SU-DHL-6 (cell line): Measurements from ENCODE around the gene CNTF.

ENCODE experiments used
- H2AFZ ChIP-seq: fragments of 200-600 bp; sonication (generic); 2 replicates; pipeline ENCODE4 v1.6.1; 2014; ENCODE audit warnings: low read depth, mild to moderate bottlenecking, moderate library complexity, mixed read lengths, antibody characterized with exemption, low read length; ENCODE audit not compliant: severe bottlenecking
- H3F3A ChIP-seq: fragments of 200-600 bp; shearing (Covaris generic); 2 replicates; pipeline ENCODE4 v1.6.0; 2016; ENCODE audit warnings: antibody characterized with exemption, mild to moderate bottlenecking; ENCODE audit not compliant: insufficient read depth
- H3K27ac ChIP-seq: fragments of 200-600 bp; sonication (generic); 2 replicates; pipeline ENCODE4 v1.5.1; 2016; ENCODE audit warnings: low read depth, mild to moderate bottlenecking, low read length, moderate library complexity, mixed read lengths
- H3K27me3 ChIP-seq: fragments of 200-600 bp; sonication (generic), shearing (Covaris generic); 2 replicates; pipeline ENCODE4 v1.6.0; 2014; ENCODE audit warnings: mild to moderate bottlenecking, low read length
- H3K36me3 ChIP-seq: fragments of 200-600 bp; sonication (generic); 2 replicates; pipeline ENCODE4 v1.6.1; 2014; ENCODE audit warnings: mild to moderate bottlenecking, low read length, mixed read lengths
- H3K4me2 ChIP-seq: fragments of 300-600, 200-600 bp; shearing (Covaris generic), sonication (generic); 2 replicates; pipeline ENCODE4 v1.6.0; 2014; ENCODE audit warnings: low read length, low read depth, mild to moderate bottlenecking; ENCODE audit not compliant: poor library complexity, severe bottlenecking
- H3K4me3 ChIP-seq: fragments of 200-600 bp; sonication (generic); 2 replicates; pipeline ENCODE4 v1.5.1; 2014; ENCODE audit warnings: antibody characterized with exemption, low read length, mild to moderate bottlenecking, mixed read lengths; ENCODE audit not compliant: insufficient read depth, poor library complexity, severe bottlenecking
- H3K79me2 ChIP-seq: fragments of 200-600 bp; sonication (generic); 2 replicates; pipeline ENCODE4 v1.6.1; 2014; ENCODE audit warnings: mild to moderate bottlenecking, low read length, moderate library complexity; ENCODE audit not compliant: insufficient read depth
- H3K9ac ChIP-seq: fragments of 200-600 bp; sonication (generic); 2 replicates; pipeline ENCODE4 v1.7.0; 2014; ENCODE audit warnings: mild to moderate bottlenecking, low read length
- H3K9me2 ChIP-seq: fragments of 200-600 bp; sonication (generic); replicated peaks from 2 replicates; pipeline ENCODE4 v1.6.1; 2014; ENCODE audit warnings: low read length; ENCODE audit not compliant: insufficient read depth
- H3K9me3 ChIP-seq: fragments of 200-600 bp; sonication (generic); 2 replicates; pipeline ENCODE4 v1.6.1; 2014; ENCODE audit warnings: low read length, mixed read lengths; ENCODE audit not compliant: insufficient read depth
- H4K20me1 ChIP-seq: fragments of 200-600 bp; sonication (generic); 2 replicates; pipeline ENCODE4 v1.6.1; 2014; ENCODE audit warnings: low read depth, mild to moderate bottlenecking, antibody characterized with exemption, low read length, moderate library complexity, mixed read lengths
- CTCF ChIP-seq: fragments of 200-600 bp; sonication (generic); IDR thresholded peaks from one replicate; pipeline ENCODE4 v1.5.1; 2017; ENCODE audit warnings: antibody characterized with exemption, mild to moderate bottlenecking, low read length, moderate library complexity; ENCODE audit not compliant: insufficient read depth, poor library complexity, severe bottlenecking
- EZH2phosphoT487 ChIP-seq: fragments of 200-600 bp; sonication (generic), shearing (Covaris generic); conservative IDR thresholded peaks from 2 replicates; pipeline ENCODE4 v1.6.1; 2018; ENCODE audit warnings: mild to moderate bottlenecking, antibody characterized with exemption, low read length, moderate library complexity, mixed read lengths

The CNTF gene

GRCh38 chr11:58626934-58627483, 4.5 kb downstream of the CNTF start:
- H2AFZ ChIP-seq: no peak overlapping the region
- no peak overlapping the region for H3K4me3 ChIP-seq
- no peak overlapping the region for H3K4me2 ChIP-seq
- H3K9me2 ChIP-seq: no peaks in the 10 kb centered on the region
- H4K20me1 ChIP-seq: no peaks in the 10 kb centered on the region
- H3K27ac ChIP-seq: no peak overlapping the region
- peaks cover 25% of the 10 kb centered on the region for H3K36me3 ChIP-seq
- H3F3A ChIP-seq: peaks cover 15% of the 10 kb centered on the region; the same call in 1 of the 2 replicates
- H3K9me3 ChIP-seq: no peaks in the 10 kb centered on the region
- no peaks in the 10 kb centered on the region for H3K79me2 ChIP-seq
- no peak overlapping the region for H3K9ac ChIP-seq
- no peaks in the 10 kb centered on the region for H3K27me3 ChIP-seq
- TF ChIP-seq EZH2phosphoT487 (no peak), CTCF (no peak)

- Histone ChIP-seq H3K79me2 (no peaks in the 10 kb centered on the region), H3K9me3 (no peaks in the 10 kb centered on the region), H4K20me1 (no peaks in the 10 kb centered on the region), H3K27me3 (no peaks in the 10 kb centered on the region), H3K4me3 (no peak overlapping the region), H3K36me3 (peaks cover 17% of the 10 kb centered on the region), H3F3A (peaks cover 15% of the 10 kb centered on the region; the same call in 1 of the 2 replicates), H3K9ac (no peak overlapping the region), H3K4me2 (no peak overlapping the region), H3K27ac (no peak overlapping the region), H3K9me2 (no peaks in the 10 kb centered on the region), H2AFZ (no peak overlapping the region)
- TF ChIP-seq CTCF: no peak
- TF ChIP-seq EZH2phosphoT487: no peak
Measured at GRCh38 chr11:58628446-58628845, 6.0 kb downstream of the CNTF start.

- H4K20me1 ChIP-seq: no peaks in the 10 kb centered on the region
- TF ChIP-seq CTCF: peak; percentile 50
- no peak for TF ChIP-seq EZH2phosphoT487
- H3K36me3 ChIP-seq: peaks cover 5% of the 10 kb centered on the region; the same call in 1 of the 2 replicates
- no peaks in the 10 kb centered on the region for H3K27me3 ChIP-seq
- H3F3A ChIP-seq: peaks cover 15% of the 10 kb centered on the region; the same call in 1 of the 2 replicates
- H3K4me3 ChIP-seq: no peak overlapping the region
- H3K4me2 ChIP-seq: no peak overlapping the region
- no peak overlapping the region for H3K9ac ChIP-seq
- H3K9me2 ChIP-seq: no peaks in the 10 kb centered on the region
- H3K79me2 ChIP-seq: no peaks in the 10 kb centered on the region
- H3K27ac ChIP-seq: no peak overlapping the region
- H3K9me3 ChIP-seq: no peaks in the 10 kb centered on the region
- no peak overlapping the region for H2AFZ ChIP-seq
Measured at GRCh38 chr11:58629857-58630256, 7.4 kb downstream of the CNTF start.
